T-helper 1 cell treated with Interleukin-12 subunit alpha and Interleukin-12 subunit beta and Interleukin-4 antibody, amounts not matched to agents 30 ng/mL and 1 ng/mL, for 36 hours (primary cell): ENCODE data around the gene KMO. TPM values are rescaled to one million over a fixed set of nuclear protein-coding genes. Genes with fewer than 3 reads are reported as not detected.

Experiments
- intact Hi-C: fragments of 100-400 bp; cut with micrococcal nuclease; formaldehyde crosslinking; loops from one replicate; pipeline ENCODE4 v1.15.1; 2024
- total RNA-seq: library from RNA; stranded (reverse); gene quantifications from 2 replicates; pipeline ENCODE4 v1.2.3, GENCODE V29; 2022

The KMO gene
- total RNA-seq, 1 donor from 2014 or later: not detected

DNA sequence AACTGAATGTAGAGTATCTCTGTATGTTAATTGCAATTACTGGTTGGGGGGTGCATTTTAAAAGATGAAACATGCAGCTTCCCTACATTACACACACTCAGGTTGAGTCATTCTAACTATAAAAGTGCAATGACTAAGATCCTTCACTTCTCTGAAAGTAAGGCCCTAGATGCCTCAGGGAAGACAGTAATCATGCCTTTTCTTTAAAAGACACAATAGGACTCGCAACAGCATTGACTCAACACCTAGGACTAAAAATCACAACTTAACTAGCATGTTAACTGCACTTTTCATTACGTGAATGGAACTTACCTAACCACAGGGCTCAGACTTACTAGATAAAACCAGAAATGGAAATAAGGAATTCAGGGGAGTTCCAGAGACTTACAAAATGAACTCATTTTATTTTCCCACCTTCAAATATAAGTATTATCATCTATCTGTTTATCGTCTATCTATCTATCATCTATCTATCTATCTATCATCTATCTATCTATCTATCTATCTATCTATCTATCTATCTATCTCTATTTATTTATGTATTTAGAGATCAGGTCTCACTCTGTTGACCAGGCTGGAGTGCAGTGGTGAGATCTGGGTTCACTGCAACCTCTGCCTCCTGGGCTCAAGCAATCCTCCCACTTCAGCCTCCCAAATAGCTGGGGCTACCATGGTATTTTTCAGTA, 60.2 kb downstream of the KMO start:
- intact Hi-C loops: no loop called here

DNA sequence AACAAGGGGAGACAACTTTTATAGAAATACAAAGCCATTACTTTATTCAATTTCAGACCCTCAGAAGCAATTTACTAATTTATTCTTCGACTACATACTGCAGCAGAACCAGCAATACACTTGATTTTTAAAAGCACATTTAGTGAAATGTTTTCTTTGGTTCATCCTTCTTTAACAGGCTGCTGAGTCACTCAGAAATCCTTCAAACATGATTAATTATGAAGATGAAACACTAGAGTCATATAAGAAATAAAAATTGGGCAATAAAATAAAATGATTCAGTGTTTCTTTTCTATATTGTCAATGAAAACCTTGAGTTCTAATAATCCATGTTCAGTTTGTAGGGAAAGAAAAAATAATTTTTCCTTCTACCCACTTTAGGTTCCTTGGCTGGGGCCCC, 61.0 kb downstream of the KMO start:
- intact Hi-C loops: no loop called here

DNA sequence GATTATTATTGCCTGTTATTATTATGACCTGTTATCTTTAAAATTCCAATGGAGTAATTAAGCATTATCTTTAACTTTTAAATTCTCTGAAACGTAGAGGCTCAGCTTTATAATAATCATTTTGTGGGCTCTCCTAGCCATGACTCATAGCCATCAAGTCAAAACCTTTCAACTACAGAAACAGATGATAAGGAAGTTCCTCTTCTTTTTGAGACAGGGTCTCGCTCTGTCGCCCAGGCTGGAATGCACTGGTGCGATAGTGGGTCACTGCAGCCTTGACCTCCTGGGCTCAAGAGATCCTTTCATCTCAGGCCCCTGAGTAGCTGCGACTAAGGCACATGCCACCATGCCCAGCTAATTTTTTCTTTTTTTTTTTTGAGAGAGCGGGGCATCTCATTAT, 64.5 kb downstream of the KMO start:
- intact Hi-C loops: no loop called here

DNA sequence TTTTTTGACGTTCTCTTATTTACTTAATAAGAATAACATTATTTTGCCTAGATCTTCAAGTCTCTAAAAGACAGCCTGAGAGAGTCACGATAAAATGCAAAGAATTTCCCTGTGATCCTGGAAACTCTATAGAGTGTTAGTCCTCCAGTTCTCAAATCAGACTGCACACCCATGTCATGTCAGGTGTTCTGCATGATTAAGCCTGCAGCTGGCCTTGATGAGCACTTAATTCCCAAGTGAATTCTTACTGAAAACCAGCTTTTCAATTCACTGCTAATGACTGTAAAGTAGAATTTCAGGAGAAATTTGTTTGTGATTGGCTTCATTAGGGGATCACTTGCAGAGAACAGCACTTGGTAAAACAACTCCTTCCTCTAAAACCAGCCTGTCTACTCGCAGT, 66.1 kb downstream of the KMO start:
- intact Hi-C loops: no loop called here

DNA sequence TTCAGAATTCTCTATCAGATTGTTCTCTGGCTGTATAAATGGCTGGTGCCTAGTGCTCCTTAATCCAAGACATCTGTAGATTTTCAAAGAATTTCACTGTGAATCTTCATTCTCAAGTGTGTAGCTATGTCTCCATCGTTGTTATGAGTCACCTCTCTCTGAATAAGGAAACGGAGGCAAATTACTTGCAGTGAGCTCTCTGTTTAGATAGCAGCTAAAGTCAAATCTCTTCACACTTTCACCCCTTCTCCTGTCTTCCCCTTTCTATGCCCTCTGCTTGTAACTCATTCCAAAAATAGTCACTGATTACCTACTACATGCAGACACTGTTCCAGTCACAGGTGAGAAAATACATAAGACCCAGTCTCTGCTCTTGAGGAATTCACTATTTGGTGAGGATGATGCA, 68.3 kb downstream of the KMO start:
- intact Hi-C loops: no loop called here

DNA sequence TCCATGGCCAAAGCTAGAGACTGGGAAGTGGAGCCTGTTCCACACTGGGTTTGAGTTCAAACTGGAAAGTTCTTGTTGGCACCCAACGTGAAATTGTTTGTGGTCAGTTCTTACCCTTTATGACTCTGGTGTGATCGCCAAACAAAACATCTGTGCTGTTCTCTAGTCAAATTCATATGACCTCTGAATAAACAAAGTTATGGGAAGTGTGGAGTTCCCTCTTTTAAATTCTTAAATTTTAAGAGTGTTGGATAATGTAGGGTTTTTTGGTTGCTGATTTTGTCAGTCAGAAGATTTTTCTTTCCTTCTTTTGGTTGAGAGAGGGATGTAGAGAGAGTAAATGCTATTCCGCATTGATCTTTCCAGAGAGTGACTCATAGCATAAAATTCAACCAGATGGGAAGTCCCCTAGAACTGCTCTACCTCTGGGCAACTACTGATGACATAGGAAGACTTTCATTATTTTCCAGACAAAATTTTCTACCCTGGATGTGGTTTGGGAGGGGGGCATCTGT, 71.6 kb downstream of the KMO start:
- intact Hi-C loops: no loop called here

DNA sequence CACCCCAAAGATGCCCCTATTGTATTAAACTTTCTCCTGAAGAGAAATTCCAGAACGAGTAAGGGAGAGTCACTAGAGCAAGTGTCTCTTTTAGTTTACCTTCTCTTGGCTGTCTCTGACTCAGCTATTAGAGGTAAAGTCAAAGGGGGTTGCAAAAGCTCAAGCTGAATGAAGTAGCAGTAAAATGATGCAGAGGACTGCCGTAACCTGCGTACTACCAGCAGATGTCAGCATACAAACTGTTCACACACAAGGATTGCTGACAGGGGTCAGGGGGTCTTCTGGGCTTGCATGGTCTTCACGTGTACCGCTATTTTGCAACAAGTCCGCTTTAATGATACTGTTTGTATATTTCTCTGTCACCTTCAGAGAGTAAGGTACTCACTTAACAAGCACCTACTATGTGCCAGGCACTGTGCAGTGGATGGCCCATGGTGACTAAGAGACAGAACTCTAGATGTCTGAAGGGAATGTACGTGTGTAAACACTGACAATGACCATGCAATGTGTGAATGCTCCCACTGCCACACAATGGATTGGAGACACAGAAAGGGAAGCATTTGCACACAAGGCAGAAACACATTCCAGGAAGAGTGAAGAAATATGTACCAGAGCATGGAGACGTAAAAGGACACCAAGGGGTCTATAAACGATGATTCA, 73.1 kb downstream of the KMO start:
- intact Hi-C loops: no loop called here

DNA sequence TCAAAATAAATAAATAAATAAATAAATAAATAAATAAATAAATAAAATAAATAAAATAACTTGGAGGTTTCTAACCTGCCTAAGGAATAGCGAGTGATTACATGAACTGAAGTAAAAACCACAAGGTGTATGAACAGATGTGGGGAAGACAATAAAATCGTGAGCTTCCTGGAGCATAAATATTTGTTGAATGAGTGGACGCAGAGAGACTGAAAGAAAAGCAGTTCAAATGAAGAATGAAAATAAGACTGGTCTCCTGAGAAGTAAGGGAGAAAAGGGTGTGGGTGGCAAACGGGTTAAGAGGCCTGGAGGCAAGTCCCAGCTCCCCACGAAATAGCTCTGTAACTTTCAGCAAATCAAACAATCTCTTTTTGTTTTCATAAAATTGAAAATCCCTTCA, 74.4 kb downstream of the KMO start:
- intact Hi-C loops: no loop called here

DNA sequence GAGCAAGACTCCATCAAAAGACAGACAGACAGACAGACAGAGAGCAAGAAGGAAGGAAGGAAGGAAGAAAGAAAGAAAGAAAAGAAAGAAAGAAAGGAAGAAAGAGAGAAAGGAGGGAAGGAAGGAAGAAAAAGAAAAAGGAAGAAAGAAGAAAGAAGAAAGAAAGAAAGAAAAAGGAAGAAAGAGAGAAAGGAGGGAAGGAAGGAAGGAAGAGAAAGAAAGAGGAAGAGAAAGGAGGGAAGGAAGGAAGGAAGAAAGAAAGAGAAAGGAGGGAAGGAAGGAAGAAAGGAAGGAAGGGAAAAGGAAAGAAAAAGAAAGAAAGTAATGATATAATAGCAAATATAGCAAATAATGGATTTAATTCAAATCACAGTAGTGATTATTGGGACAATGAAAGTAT, 75.3 kb downstream of the KMO start:
- intact Hi-C loops: no loop called here

DNA sequence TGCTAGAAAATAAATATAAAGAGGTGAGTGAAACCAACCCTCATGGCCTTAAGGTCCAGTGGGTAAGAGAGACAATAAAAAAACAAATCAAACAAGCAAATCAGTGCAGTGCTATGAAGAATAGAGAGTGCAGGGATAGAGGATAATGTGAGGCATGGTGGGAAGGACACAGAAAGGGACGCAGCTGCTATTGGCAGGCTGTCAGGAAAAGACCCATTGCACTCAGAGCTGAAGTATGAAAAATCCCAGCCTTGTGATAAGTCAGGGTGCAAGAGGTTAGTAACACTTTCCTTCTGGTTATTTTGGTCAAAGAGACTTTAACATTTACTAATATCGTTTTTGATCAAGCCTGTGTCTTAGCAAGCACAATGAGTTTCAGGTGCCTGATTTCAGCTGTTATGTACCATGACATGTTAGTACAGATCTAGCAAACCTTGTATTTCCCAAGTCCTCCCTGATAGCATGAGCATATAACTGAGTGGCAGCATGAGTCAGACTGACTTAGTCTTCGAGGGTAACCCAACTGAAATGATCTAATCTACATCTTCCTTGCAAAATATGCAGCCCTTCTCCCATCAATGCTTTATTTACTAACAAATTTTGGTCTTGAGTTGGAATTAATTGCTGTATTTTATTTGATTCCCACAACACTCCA, 76.3 kb downstream of the KMO start:
- intact Hi-C loops: no loop called here

DNA sequence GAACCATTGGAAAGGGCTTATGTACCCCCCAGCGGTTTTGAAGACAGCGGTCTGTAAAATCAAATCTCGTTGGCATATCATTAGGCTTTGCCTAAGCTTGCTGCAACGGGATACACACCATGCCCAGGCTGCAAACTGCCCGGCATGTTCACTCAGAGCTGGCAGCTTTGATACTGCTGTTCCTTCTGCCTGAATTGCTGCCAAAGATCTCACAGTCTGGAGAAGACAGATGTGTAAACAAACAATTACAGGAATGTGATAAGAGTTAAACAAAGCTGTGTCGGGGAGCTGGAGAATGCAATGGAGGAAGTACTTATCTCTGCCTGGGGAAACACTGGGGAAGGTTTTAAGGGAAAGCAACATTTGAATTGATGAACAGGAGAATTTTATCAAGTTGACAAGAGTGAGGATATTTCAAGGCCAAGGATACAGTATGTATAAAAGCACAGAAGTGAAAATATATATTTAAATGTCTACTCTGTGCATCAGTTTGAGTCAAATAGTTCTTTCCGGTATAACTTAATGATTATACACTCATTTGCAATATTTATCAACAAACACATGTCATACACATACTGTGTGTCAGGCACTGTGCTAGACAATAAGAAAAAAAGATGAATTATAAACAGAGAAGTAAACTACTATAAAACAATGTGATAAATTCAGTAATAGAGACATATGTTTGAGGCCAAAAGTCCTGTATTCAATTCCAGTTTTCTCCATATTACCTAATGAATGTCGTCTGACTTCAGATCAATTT, 78.1 kb downstream of the KMO start:
- intact Hi-C loops: loop anchor here (2.0 kb wide), 1 partner anchor 377 kb away; no protein-coding TSS in a partner anchor

DNA sequence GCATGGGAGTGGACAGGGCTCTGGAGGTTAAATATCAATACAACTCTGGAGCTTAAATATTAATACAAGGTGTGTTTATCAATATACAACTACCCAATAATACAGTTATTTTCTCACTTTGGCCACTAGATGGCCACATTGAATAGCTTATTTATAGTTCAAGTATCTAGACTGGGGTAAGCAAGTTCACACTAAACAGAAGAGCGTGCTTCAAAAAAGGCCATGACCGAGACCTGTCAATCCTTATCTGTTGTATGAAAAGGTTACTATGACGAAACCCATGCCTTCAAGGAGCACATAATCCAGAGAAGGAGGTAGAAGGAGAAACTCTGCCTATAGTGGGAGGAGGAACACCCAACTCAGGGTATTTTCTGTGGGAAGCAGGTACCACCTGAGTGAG, 78.9 kb downstream of the KMO start:
- intact Hi-C loops: loop anchor here (1.0 to 2.0 kb wide), 9 partner anchors 16 to 406 kb away; partner anchors contain the start of genes CHML and OPN3

DNA sequence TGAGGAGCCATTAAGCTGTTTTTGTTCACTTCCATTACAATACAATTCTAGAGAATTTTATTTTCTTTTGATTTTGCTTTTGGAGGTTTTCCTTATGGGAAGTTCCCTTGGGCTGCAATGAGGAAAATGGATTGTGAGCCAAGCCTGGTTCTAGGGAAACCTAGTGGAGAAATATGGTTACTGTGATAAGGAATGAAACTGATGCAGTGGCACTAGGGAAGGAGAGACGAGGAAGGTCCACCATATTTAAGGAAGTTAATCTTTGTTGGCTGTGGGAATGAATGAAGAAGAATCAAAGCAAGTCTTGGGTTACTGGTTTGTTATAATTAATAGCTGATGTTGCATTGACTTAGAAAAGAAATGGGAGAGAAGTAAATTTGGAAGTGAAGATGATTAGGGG, 79.6 kb downstream of the KMO start:
- intact Hi-C loops: loop anchor here (1.0 to 2.0 kb wide), 9 partner anchors 16 to 406 kb away; partner anchors contain the start of genes CHML and OPN3

DNA sequence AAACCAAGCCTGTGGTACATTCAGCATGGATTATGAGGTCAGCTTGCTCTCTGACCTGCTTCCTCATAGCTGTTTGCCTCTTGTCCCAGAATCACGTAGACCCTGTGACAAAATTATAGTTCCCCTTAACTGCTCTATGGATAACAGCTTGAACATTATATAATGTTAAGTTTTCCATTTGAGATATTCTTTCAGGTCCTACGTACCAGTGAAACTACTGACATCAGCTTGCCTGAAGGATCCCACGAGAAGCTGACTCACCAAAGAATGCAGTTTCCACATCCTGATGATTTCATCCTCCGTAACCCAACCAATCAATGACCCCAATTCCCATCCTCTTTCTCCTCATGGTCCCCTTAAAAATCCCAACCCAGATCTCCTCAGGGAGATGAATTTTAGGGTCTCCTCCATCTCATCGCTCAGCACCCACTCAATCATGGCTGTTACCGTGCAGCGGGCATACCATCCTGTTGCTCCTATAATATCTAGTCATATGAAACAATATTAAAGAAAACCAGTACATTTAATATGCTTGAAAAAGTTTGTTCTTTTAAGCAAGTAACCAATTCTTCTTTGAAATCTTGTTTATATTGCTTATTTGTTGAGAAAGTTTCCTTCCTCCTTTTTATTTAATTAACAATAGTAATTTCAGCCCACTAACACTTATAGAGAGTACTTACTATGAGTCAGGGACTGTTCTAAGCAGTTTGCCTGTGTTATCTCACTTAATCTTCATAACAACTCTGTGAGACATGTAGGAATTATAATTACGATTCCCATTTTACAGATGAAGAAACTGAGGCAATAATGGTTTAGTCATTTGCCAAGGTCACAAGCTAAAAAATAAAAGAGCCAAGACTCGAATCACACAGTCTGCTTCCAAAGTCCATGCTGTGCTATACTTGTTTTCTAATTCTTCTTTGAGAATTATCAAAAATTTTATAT, 80.6 kb downstream of the KMO start:
- intact Hi-C loops: no loop called here

DNA sequence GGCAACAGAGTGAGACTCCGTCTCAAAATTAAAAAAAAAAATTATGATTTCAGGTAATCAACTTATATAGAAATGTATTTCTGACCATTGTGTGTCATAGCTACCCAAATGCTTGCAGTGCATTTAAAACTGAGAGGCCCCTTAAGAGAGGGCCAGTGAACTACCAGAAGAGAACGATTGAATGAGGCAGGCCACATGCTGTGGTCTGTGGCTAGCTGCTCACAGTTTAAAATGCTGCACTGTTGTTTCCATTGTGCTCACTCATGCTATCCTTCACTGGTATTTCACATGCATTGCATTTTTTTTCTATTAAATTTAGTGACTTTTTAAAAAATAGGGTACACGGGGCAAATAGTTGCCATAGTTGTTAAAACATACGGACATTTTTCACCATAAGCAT, 82.0 kb downstream of the KMO start:
- intact Hi-C loops: no loop called here

DNA sequence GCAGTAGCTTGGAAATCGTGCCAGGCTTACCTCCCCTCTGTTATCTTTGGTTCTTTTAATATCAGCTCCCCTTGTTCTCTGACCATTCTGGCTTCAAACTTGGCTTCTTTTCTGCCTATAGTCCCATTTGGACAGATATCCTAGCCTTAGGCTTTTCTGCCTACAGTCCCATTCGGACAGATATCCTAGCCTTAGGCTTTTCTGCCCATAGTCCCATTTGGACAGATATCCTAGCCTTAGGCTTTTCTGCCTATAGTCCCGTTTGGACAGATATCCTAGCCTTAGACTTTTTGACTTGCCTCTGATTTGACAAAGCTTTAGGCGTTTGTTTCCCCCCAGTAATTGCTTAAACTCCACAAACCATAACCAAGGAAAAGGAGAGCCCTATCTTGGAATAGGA, 82.4 kb downstream of the KMO start:
- intact Hi-C loops: no loop called here

DNA sequence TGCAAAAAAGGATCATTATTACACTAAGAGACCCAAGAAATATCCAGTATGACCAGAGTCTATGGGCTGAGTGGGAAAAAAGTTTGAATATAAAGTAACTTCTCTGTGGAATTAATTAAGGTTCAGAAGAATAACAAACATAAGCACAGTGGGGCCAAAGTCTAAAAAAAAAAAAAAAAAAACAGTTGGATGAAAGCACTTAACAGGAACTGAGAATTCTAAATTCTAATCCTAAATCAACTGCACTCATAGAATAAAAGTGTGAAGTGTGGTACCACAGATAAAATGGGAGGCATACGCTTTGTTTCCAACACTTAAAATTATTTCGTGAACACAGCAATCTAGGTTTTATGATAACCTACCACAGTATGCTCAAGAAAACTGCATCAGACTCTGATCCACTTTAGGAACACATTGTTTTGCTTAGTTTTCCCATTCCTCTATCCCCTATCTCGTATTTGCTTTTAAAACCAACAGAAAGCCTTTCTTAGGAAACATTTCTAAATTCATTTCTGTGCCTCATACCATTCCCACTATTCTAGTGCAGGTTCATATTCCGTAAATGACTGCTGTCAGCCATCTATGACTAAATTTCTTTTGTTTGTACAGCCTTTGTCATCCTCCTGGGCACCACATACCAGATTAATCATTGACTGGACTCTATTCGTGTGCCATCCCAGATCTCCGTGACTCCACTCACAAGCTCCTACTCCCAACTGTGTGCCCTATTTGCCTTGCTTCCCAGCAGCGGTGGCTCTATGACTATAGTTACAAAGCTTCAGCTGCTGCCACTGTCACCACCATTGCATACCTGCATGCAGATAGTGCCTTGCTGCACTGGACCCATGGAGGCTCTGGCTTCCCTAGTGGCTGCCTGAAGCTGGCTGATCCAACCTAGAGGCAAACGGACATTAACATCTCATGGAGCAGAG, 83.1 kb downstream of the KMO start:
- intact Hi-C loops: no loop called here

DNA sequence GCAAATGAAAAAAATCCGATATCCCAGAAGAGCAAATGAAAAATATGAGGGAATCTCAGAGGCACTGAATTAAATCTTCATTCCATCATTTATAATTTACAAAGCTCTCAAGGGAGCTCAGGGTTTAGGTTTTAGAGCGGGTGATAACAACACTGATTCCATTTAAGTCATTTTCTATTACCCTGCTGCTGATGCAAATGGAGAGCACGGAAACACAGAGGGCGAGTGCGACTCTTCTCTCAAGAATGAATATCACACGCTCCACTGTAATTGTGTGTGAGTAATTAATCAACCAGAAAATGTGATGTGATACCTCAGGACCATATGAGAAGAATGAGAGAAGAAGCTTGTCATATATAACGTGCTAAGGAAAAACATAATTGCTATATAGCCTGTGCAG, 85.2 kb downstream of the KMO start:
- intact Hi-C loops: no loop called here

DNA sequence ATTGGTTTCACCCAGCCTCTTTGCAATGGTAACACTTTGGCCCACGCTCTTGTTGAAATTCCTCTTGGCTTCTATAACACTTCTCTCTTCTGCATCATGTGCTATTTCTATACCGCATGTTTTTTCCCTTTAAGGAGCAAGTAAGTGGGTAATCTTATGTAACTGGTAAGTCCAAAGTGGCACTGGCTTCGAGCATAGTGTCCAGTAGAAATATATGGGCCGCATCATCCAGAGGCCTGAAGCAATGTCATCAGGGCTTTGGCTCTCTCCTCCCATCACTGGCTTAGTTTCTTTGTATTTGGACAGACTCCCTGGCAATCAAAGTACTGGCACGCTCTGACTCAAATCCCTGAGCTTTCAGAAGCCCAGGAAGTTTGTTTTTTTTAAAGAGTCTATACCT, 90.5 kb downstream of the KMO start:
- intact Hi-C loops: no loop called here
